Activated T-helper 17 cell treated with anti-CD3 and anti-CD28 coated beads, Interleukin-2, amount 50 U/mL, for 72 hours (primary cell): ENCODE results near the gene PDZD2. TPM values are rescaled to one million over a fixed set of nuclear protein-coding genes. Genes with fewer than 3 reads are reported as not detected.
"Not testable (repeated sequence)": the region's sequence is repeated elsewhere in the genome, so short reads cannot be mapped to it uniquely, and the experiment has no call there.

ENCODE experiments used
- ATAC-seq: fragments of 150-1000 bp; cut with Tn5 transposase; replicated peaks from 2 replicates; pipeline ENCODE4 v1.10.0; 2021; ENCODE audit warnings: mild to moderate bottlenecking, moderate library complexity
- H3K27ac Mint-ChIP-seq: one replicate; pipeline ENCODE4 v1.8.0; 2022; ENCODE audit warnings: mixed read lengths
- H3K27me3 Mint-ChIP-seq: one replicate; pipeline ENCODE4 v1.8.0; 2022; ENCODE audit warnings: mixed read lengths
- H3K36me3 Mint-ChIP-seq: one replicate; pipeline ENCODE4 v1.8.0; 2022; ENCODE audit warnings: low read depth, mild to moderate bottlenecking, mixed read lengths
- H3K4me1 Mint-ChIP-seq: one replicate; pipeline ENCODE4 v1.8.0; 2022; ENCODE audit warnings: mixed read lengths
- H3K4me3 Mint-ChIP-seq: one replicate; pipeline ENCODE4 v1.8.0; 2022; ENCODE audit warnings: mild to moderate bottlenecking, mixed read lengths
- H3K9me3 Mint-ChIP-seq: one replicate; pipeline ENCODE4 v1.8.0; 2022; ENCODE audit warnings: mixed read lengths
- total RNA-seq, 2 donors: library from RNA; stranded (reverse); gene quantifications; one replicate each; pipeline ENCODE4 v1.2.3, GENCODE V29; 2022

The PDZD2 gene
- total RNA-seq, 2 donors from 2014 or later: 0.53 TPM; not detected in 1

- H3K27me3 Mint-ChIP-seq: no peaks in the 10 kb centered on the region
- H3K9me3 Mint-ChIP-seq: no peaks in the 10 kb centered on the region
- H3K4me3 Mint-ChIP-seq: no peak overlapping the region
- H3K4me1 Mint-ChIP-seq: no peaks in the 10 kb centered on the region
- no peak for ATAC-seq
- peaks cover 94% of the 10 kb centered on the region for H3K36me3 Mint-ChIP-seq
- H3K27ac Mint-ChIP-seq: no peak overlapping the region
Observed at GRCh38 chr5:32107291-32107690, 468.4 kb downstream of the PDZD2 start.

DNA sequence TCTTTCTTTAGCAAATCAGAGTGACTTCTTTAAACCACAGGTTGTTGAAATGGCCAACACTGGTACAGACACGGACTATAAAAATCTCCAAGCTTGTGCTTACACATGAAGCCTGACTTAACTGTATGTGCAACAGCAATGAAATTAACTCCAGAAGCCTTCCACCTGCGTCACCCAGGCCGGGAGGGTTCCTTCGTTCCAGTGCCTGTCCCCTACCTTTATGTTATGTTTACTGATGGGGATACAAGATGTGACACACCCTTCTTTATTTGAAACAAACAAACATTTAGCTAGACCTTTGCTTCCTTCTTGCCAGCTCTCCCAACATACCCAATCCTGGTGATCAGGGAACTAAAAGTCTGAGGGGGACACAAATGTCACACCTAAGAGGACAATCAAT lies 469.2 kb downstream of the PDZD2 start:
- Mint-ChIP-seq H3K9me3 (no peaks in the 10 kb centered on the region), H3K4me3 (no peak overlapping the region), H3K4me1 (no peaks in the 10 kb centered on the region), H3K27ac (no peak overlapping the region), H3K36me3 (peaks cover 94% of the 10 kb centered on the region), H3K27me3 (no peaks in the 10 kb centered on the region)
- ATAC-seq: no peak

- Mint-ChIP-seq H3K4me1 (no peaks in the 10 kb centered on the region), H3K27ac (no peak overlapping the region), H3K4me3 (no peak overlapping the region), H3K9me3 (no peaks in the 10 kb centered on the region), H3K27me3 (no peaks in the 10 kb centered on the region), H3K36me3 (peaks cover 94% of the 10 kb centered on the region)
- ATAC-seq: no peak
Observed at GRCh38 chr5:32109236-32109635, 470.3 kb downstream of the PDZD2 start.

DNA sequence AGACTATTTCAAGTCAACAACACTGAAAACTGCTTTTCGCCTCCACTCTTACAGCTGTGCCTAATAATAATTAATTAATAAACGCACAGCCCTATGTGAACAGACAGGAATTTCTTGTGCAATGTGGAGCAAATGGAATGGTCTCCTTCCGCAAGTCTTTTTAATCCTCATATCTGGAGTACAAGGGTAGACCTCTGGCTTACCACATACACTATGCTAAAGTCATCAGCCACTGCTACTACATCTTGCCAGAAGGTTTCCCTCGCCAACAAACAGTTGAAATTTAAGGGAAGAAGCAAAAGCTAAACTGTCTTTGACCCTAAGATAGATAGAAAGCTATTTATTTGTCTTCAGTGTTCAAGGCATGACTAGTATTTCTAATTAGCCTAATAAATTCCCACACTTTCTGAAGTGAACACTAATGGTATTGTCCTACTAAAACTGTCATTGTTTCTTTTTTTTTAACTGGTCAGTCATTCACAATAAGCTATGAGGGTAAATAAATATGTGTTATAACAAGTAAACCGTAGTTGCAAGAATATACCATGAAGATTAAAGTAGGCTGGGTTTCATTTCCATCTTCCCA lies 471.3 kb downstream of the PDZD2 start:
- Mint-ChIP-seq H3K27ac (peak overlapping the region; percentile 33), H3K4me3 (no peak overlapping the region), H3K27me3 (no peaks in the 10 kb centered on the region), H3K4me1 (no peaks in the 10 kb centered on the region), H3K36me3 (peaks cover 99% of the 10 kb centered on the region), H3K9me3 (no peaks in the 10 kb centered on the region)
- no peak for ATAC-seq

GRCh38 chr5:32115985-32116384 lies 477.1 kb downstream of the PDZD2 start:
- peak overlapping the region; percentile 61 for H3K4me3 Mint-ChIP-seq
- H3K4me1 Mint-ChIP-seq: peaks cover 30% of the 10 kb centered on the region
- H3K36me3 Mint-ChIP-seq: peaks cover 96% of the 10 kb centered on the region
- no peaks in the 10 kb centered on the region for H3K9me3 Mint-ChIP-seq
- H3K27me3 Mint-ChIP-seq: no peaks in the 10 kb centered on the region
- no peak for ATAC-seq
- peak overlapping the region; percentile 84 for H3K27ac Mint-ChIP-seq

GRCh38 chr5:32116574-32117313 lies 477.8 kb downstream of the PDZD2 start:
- peak; percentile 81 for ATAC-seq
- Mint-ChIP-seq H3K27me3 (no peaks in the 10 kb centered on the region), H3K36me3 (peaks cover 97% of the 10 kb centered on the region), H3K4me3 (peak overlapping the region; percentile 61), H3K9me3 (no peaks in the 10 kb centered on the region), H3K27ac (peak overlapping the region; percentile 84), H3K4me1 (peaks cover 30% of the 10 kb centered on the region)

GRCh38 chr5:32118922-32119321 lies 480.0 kb downstream of the PDZD2 start:
- H3K4me3 Mint-ChIP-seq, H3K9me3 Mint-ChIP-seq, H3K27me3 Mint-ChIP-seq, ATAC-seq: not testable (repeated sequence)
- H3K27ac Mint-ChIP-seq: peak overlapping the region; percentile 41
- peaks cover 92% of the 10 kb centered on the region for H3K36me3 Mint-ChIP-seq
- peaks cover 34% of the 10 kb centered on the region for H3K4me1 Mint-ChIP-seq

DNA sequence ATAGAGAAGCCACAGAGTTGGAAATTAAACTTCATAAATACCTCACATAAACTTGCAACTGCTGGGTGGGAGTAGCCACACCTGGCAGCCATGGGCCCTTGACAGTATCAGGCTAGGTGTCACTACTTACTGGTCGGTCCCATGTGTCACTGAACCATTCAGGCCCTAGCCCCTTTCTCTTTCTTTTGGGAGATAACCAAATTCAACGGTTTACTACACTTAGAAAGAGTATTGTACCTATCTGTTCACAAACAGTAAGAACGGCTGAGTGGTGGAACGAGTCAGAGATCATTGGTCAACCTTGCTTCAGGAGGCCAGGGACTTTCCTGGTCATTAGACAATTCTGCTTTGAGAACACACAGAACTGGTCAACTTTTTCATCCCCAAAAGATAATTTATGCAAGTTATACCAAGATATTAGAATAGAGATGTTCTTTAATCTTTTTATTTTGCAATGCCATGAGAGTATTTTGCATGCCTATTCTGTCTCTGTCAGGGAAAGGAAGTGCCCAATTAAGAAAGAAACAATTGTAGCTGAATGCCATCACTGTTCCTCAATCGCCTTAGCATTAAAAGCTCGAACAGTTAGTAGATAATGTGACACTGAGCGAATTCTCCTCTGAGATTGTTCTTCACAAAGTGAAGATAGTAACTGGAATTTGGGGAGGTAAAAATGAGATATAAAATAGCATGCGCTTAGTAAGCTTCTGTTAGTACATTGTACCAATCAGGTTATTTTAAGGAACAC lies 484.3 kb downstream of the PDZD2 start:
- Mint-ChIP-seq H3K4me1 (peaks cover 18% of the 10 kb centered on the region), H3K4me3 (no peak overlapping the region), H3K36me3 (peaks cover 86% of the 10 kb centered on the region), H3K9me3 (no peaks in the 10 kb centered on the region), H3K27me3 (no peaks in the 10 kb centered on the region), H3K27ac (peak overlapping the region; percentile 28)
- peak; percentile 47 for ATAC-seq

GRCh38 chr5:32123889-32124676 lies 485.2 kb downstream of the PDZD2 start:
- no peak for ATAC-seq
- Mint-ChIP-seq H3K36me3 (peaks cover 89% of the 10 kb centered on the region), H3K4me1 (peaks cover 18% of the 10 kb centered on the region), H3K4me3 (no peak overlapping the region), H3K27me3 (no peaks in the 10 kb centered on the region), H3K9me3 (no peaks in the 10 kb centered on the region), H3K27ac (peak overlapping the region; percentile 28)

GRCh38 chr5:32126691-32127090 lies 487.8 kb downstream of the PDZD2 start:
- Mint-ChIP-seq H3K4me3 (no peak overlapping the region), H3K4me1 (peaks cover 26% of the 10 kb centered on the region), H3K9me3 (no peaks in the 10 kb centered on the region), H3K27ac (no peak overlapping the region), H3K27me3 (no peaks in the 10 kb centered on the region), H3K36me3 (peaks cover 89% of the 10 kb centered on the region)
- ATAC-seq: no peak

GRCh38 chr5:32127711-32128110 lies 488.8 kb downstream of the PDZD2 start:
- H3K36me3 Mint-ChIP-seq: peaks cover 93% of the 10 kb centered on the region
- H3K4me1 Mint-ChIP-seq: peaks cover 26% of the 10 kb centered on the region

DNA sequence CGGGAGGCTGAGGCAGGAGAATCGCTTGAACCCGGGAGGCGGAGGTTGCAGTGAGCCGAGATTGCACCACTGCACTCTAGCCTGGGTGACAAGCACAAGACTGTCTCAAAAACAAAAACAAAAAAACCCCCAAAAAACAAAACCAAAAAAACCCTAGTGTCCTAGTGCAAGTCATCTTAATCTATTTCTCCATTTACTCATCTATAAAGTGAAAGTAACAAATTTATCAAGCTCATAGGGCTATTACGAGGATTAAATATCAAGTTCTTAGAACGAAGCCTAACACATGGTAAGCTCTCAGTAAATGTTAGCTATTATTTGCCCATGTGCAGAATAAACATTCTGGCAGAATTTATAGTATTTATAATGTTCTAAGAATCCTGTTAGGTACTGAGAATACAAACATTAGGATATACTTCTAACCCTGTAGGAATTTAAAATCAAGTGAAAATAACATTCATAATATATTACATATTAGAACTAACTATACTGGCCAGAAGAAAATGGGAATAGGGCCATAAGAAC lies 490.2 kb downstream of the PDZD2 start:
- peaks cover 93% of the 10 kb centered on the region for H3K36me3 Mint-ChIP-seq
- ATAC-seq: peak; percentile 38
- peaks cover 24% of the 10 kb centered on the region for H3K4me1 Mint-ChIP-seq
- no peaks in the 10 kb centered on the region for H3K27me3 Mint-ChIP-seq
- H3K27ac Mint-ChIP-seq: peak overlapping the region; percentile 43
- no peak overlapping the region for H3K4me3 Mint-ChIP-seq
- H3K9me3 Mint-ChIP-seq: no peaks in the 10 kb centered on the region

More at GRCh38 chr5:32127711-32128110, 488.8 kb downstream of the PDZD2 start:
- H3K9me3 Mint-ChIP-seq: no peaks in the 10 kb centered on the region
- H3K27ac Mint-ChIP-seq: peak overlapping the region; percentile 43
- H3K4me3 Mint-ChIP-seq: no peak overlapping the region
- ATAC-seq: no peak
- no peaks in the 10 kb centered on the region for H3K27me3 Mint-ChIP-seq

GRCh38 chr5:32130865-32131264 lies 491.9 kb downstream of the PDZD2 start:
- Mint-ChIP-seq H3K4me3 (no peak overlapping the region), H3K9me3 (no peaks in the 10 kb centered on the region), H3K36me3 (peaks cover 94% of the 10 kb centered on the region), H3K4me1 (peaks cover 21% of the 10 kb centered on the region), H3K27ac (peak overlapping the region; percentile 12), H3K27me3 (no peaks in the 10 kb centered on the region)
- ATAC-seq: no peak

DNA sequence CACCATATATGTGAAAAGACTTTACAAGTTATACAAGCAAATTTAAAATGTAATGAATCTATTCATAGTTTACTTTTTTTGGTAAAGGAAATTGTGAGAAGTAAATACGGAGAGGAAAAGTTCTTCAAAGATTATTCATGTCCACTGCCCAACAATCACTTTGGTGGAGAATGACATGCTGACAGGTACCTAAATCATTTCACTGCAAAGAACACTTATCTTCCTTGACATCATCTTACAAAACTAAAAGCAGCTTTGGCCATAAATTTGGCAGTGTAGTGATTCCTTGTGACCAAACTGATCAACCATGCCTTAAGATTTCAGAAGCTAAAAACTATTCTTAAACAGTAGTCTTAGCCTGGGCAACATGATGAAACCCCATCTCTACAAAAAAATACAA lies 492.7 kb downstream of the PDZD2 start:
- H3K4me3 Mint-ChIP-seq: no peak overlapping the region
- H3K9me3 Mint-ChIP-seq: no peaks in the 10 kb centered on the region
- H3K36me3 Mint-ChIP-seq: peaks cover 94% of the 10 kb centered on the region
- ATAC-seq: no peak
- H3K27me3 Mint-ChIP-seq: no peaks in the 10 kb centered on the region
- H3K4me1 Mint-ChIP-seq: peaks cover 19% of the 10 kb centered on the region
- no peak overlapping the region for H3K27ac Mint-ChIP-seq
